GM10248 (cell line): ENCODE data around the gene SEMA6C.

ENCODE experiments used
- CTCF ChIA-PET: fragments of 300-600 bp; sonication (Branson Sonifier 250); formaldehyde crosslinking; extraction: SDS; loops from one replicate; lab custom pipeline; 2021; ENCODE audit warnings: antibody characterized with exemption; lab: Yijun Ruan, JAX
- POLR2A ChIA-PET: fragments of 350-650 bp; sonication (Branson Sonifier 250); formaldehyde crosslinking; extraction: SDS; loops from one replicate; lab custom pipeline; 2020; ENCODE audit warnings: antibody characterized with exemption; lab: Yijun Ruan, JAX
- DNase-seq: peaks from one replicate; pipeline ENCODE4 v3.0.0; 2012; ENCODE audit errors: extremely low spot score
- TF ChIP-seq, protein P1 (sequence below): IDR thresholded peaks from 2 replicates; pipeline ENCODE4 v1.5.1; 2012; ENCODE audit warnings: mild to moderate bottlenecking, low read depth; ENCODE audit errors: extremely low read depth, missing control alignments, control extremely low read depth

The SEMA6C gene

DNA sequence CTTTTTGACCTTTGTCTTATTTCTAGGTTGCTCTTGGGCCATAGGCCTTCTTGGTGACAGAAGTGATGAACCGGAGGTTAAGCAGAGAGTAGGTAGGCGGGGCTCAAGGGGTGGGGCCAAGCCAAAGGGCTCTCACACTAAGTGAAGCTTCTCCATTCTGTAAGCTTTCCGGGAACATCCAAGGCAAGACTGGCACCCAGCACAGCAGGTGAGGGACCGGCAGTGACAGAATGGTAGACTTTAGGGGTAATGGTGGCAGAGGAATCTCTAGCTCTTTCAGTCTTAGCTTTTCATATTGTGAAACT, 10.0 kb upstream of the SEMA6C start, which contains the start of gene TNFAIP8L2:
TNFAIP8L2 (plus strand) TSS at position 135 of the 305 bp plus-strand sequence. CDS start 2,049 bp downstream, outside the sequence.
- ChIA-PET CTCF (interaction anchor here (0.6 to 9.9 kb wide), 39 partner anchors 9 to 183 kb away, joined by 3 to 218 read pairs (median 4); partner anchors contain the start of genes CDC42SE1, GABPB2, LYSMD1 and MLLT11), POLR2A (interaction anchor here (0.6 to 0.7 kb wide), 2 partner anchors 9 to 819 kb away, joined by 3 read pairs; partner anchors contain the start of genes LYSMD1 and SCNM1)
- peak; percentile 73 for DNase-seq
- TF ChIP-seq, protein P1, sequence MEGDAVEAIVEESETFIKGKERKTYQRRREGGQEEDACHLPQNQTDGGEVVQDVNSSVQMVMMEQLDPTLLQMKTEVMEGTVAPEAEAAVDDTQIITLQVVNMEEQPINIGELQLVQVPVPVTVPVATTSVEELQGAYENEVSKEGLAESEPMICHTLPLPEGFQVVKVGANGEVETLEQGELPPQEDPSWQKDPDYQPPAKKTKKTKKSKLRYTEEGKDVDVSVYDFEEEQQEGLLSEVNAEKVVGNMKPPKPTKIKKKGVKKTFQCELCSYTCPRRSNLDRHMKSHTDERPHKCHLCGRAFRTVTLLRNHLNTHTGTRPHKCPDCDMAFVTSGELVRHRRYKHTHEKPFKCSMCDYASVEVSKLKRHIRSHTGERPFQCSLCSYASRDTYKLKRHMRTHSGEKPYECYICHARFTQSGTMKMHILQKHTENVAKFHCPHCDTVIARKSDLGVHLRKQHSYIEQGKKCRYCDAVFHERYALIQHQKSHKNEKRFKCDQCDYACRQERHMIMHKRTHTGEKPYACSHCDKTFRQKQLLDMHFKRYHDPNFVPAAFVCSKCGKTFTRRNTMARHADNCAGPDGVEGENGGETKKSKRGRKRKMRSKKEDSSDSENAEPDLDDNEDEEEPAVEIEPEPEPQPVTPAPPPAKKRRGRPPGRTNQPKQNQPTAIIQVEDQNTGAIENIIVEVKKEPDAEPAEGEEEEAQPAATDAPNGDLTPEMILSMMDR = no peak

DNA sequence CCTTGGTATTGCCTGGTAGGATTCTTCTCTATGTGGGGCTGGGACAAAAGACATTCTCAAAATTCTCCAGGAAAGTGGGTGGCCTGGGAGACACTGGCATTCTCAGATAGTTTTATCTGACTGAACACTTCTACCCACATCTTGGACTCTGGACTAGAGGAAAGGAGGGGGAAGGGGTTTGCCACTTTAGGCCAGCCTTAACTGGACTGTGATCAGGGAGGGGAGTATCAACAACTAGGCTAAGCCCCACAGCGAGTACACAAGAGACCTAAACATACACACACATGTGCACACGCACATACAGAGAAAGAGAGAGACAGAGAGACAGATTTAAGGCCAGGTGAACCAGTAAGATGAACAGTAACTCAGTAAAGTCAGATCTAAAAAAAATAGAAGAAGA, 1.2 kb upstream of the SEMA6C start:
- TF ChIP-seq, protein P1 = no peak
- DNase-seq = no peak
- CTCF ChIA-PET = interaction anchor here (3.3 to 7.5 kb wide), 2 partner anchors 8 to 13 kb away, joined by 11 to 56 read pairs; partner anchors contain the start of gene TNFAIP8L2
- POLR2A ChIA-PET = no interaction called here

DNA sequence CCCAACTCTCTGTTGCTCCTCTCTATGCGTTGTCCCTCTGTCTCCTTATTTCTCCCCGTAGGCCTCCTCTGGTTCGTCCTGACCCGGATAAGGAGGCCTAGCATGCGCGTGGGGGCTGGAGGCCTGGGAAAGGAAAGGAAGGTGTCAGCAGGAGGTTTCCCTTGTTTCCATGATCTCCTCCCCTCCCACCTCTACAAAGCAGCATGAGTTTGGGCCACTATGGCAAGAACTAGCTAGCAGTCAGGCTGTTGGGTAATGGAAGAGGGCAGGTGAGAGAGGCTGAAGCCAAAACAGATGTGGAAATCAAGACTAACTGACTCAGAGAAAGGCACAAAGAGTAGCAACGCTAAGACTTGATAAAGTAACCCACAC, 687 bp upstream of the SEMA6C start:
- CTCF ChIA-PET = interaction anchor here (3.3 to 7.5 kb wide), 2 partner anchors 9 to 12 kb away, joined by 11 to 56 read pairs; partner anchors contain the start of gene TNFAIP8L2
- no peak for DNase-seq
- POLR2A ChIA-PET = no interaction called here
- TF ChIP-seq, protein P1 = no peak

DNA sequence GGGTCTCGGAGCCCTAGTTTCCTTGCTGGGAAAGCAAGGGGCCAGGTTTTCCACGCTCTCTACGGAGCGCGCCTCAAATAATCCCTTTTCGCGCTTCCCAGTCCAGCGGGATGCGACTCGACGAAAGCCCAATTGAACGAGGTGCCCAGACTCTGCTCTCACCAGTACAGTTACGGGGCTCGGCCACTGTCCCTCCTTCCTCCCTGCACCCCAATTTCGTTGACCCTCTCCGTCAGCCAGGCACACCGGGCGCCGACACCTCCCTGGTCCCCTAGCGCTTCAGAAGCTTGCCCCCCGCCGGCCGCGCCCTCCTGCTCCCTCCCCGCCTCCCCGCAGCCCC, 389 bp downstream of the SEMA6C start:
- POLR2A ChIA-PET = no interaction called here
- DNase-seq = no peak
- TF ChIP-seq, protein P1 = no peak
- CTCF ChIA-PET = interaction anchor here (4.3 to 7.5 kb wide), 2 partner anchors 10 to 46 kb away, joined by 19 to 56 read pairs; partner anchors contain the start of gene TNFAIP8L2

DNA sequence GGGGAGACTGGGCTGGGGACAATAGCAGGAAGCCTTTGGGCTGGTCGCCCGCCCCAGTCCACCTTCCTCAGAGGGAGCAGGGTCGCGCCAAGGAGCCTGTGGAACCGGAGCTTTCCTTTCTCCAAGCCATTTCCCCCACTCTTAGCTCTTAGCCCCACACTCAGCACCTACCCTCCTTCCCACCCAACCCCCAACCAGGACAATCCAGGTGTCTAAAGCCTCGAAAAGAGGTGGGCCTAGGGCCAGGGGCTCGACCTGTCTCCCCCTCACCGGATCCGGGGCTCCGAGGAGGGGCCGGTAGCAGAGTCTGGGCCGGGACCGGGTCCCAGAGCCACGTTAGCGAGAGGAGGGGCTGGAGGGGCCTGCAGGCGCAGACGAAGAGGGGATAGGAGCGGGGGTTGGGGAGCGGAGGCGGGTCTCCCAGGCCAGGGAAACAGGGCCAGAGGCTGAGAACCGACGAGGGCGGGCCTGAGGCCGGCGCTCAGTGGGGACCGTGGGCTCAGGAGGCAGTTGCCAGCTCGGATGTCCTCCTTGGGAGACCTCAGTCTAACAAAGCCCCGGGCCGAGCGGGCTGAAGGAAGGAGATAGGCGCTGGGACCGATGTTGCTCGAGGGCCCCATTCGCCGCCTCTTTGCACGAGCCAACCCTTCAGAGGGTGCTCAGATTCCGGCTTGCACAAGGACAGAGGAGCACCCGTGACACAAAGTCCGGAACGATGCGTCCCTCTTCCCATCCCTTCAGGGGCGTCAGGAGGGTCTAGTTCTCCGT, 943 bp downstream of the SEMA6C start:
- POLR2A ChIA-PET = interaction anchor here (0.5 to 0.9 kb wide), 2 partner anchors 102 to 293 kb away, joined by 3 to 4 read pairs; no protein-coding TSS in a partner anchor
- CTCF ChIA-PET = interaction anchor here (4.3 to 7.5 kb wide), 2 partner anchors 11 to 45 kb away, joined by 19 to 56 read pairs; partner anchors contain the start of gene TNFAIP8L2
- no peak for DNase-seq
- TF ChIP-seq, protein P1 = no peak

DNA sequence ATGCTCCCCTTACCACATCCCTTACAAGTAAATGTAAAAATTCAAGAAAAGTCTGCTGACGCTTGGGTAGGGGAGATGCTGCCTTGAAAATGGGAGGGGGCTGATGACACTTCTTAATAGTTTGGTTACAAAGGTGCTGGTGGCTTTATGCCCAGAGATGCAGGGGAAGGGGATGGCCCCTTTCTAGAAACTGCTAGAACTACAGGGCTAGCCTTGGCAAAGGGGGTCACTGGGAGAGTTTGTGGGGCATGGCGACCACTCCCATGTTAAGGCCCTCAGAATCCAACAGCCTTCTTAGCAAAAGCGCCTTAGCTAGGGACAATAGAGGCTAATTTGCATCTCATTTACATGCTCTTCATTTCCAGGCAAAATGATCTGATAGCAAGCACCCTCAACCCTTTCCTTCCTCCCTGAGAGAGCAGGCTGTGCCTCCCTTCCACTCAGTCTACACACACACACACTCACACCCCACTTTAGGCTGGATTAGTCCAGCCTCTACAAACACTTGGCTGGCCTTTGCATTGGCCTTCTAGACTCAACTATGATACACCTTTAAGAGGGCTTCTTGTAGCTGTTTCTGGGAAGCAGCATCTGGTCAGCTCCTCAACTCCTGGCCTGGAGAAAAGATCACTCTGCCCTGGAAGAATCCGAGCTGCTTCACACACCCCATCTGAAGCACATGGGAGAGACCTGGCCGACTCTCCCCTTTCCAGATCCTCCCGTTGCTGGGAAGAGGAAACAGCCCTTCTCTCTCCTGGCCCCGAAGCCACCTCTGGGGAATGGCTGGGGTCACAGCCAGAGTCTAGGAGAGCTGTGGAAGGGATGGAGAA, 1.7 kb downstream of the SEMA6C start:
- DNase-seq = no peak
- TF ChIP-seq, protein P1 = no peak
- ChIA-PET POLR2A (interaction anchor here (0.5 to 0.9 kb wide), 2 partner anchors 101 to 294 kb away, joined by 3 to 4 read pairs; no protein-coding TSS in a partner anchor), CTCF (interaction anchor here (3.0 to 7.5 kb wide), 3 partner anchors 11 to 45 kb away, joined by 18 to 56 read pairs (median 19); partner anchors contain the start of gene TNFAIP8L2)
